ENCODE data around the gene KCNJ5. TPM values are rescaled to one million over a fixed set of nuclear protein-coding genes. Genes with fewer than 3 reads are reported as not detected.

Gene KCNJ5
- total and polyA plus RNA-seq, 2 donors: 0.11 to 0.53 TPM

DNA sequence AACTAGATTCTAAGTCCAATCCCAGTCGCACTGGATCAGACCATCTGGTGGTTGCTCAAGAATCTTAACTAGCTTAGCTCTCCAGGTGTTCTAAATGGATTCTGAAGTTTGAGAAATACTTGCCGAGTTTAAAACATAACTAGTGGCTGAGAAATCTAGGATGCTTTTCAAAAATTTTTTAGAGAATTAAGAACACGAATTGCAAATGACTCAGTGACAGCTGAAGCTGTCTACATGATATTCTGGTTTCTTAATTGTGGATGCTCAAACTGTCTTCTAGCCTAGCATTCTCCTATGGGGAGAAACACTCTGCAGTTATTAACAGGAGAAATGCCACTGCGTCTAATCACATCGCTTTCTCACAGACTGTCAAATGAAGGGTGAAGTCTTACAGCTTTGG lies 71.7 kb downstream of the KCNJ5 start:
- WGBS: 79% methylated on average over 5 of the region's 5 CpGs
- no peaks in the 10 kb centered on the region for H3K36me3 ChIP-seq (ENCODE audit: insufficient read depth)

GRCh38 chr11:128963744-128964325 lies 72.7 kb downstream of the KCNJ5 start:
- H3K4me3 ChIP-seq (ENCODE audit: low read depth, low read length): no peak overlapping the region
- no peaks in the 10 kb centered on the region for H3K4me1 ChIP-seq (ENCODE audit: insufficient read depth)
- 72% methylated on average over 3 of the region's 3 CpGs for WGBS

More for the DNA sequence above, 71.7 kb downstream of the KCNJ5 start:
- Histone ChIP-seq H3K4me3 (ENCODE audit: low read depth, low read length) (no peak overlapping the region), H3K4me1 (ENCODE audit: insufficient read depth) (no peaks in the 10 kb centered on the region), H3K27ac (ENCODE audit: low read depth) (no peak overlapping the region)
- no peak for DNase-seq (ENCODE audit: extremely low spot score)

DNA sequence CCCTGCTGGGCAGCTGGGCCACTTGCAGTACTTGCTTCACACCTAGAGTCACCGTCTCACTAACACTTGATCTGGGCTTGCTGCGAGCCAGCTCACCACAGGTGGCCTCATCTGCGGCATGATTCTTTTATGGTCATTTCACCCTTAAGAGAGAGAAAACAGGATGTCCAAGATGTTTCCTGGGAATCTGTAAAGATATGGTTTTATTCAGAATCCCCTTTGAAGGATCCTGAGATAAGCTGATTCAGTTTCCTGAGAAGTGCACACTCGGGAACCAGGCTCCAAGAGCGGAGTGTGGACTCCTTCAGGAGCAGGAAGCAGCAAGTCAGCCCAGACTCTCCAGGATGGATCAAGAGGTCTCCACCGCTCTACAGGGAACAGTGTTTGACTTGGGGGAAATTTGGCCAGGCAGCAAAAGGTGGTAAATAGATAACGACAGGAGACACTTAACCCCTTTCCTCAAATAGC lies 73.3 kb downstream of the KCNJ5 start:
- H3K4me1 ChIP-seq (ENCODE audit: insufficient read depth): no peaks in the 10 kb centered on the region
- WGBS: 78% methylated on average over 7 of the region's 7 CpGs
- no peak overlapping the region for H3K4me3 ChIP-seq (ENCODE audit: low read depth, low read length)
- H3K27ac ChIP-seq (ENCODE audit: low read depth): no peak overlapping the region
- DNase-seq (ENCODE audit: extremely low spot score): no peak
- H3K36me3 ChIP-seq (ENCODE audit: insufficient read depth): no peaks in the 10 kb centered on the region

More at GRCh38 chr11:128963744-128964325, 72.7 kb downstream of the KCNJ5 start:
- DNase-seq (ENCODE audit: extremely low spot score): no peak
- Histone ChIP-seq H3K36me3 (ENCODE audit: insufficient read depth) (no peaks in the 10 kb centered on the region), H3K27ac (ENCODE audit: low read depth) (no peak overlapping the region)

- DNase-seq (ENCODE audit: extremely low spot score): no peak
- H3K36me3 ChIP-seq (ENCODE audit: insufficient read depth): no peaks in the 10 kb centered on the region
- H3K27ac ChIP-seq (ENCODE audit: low read depth): no peak overlapping the region
- no peak overlapping the region for H3K4me3 ChIP-seq (ENCODE audit: low read depth, low read length)
- WGBS: 45% methylated on average over 4 of the region's 4 CpGs
- no peaks in the 10 kb centered on the region for H3K4me1 ChIP-seq (ENCODE audit: insufficient read depth)
Observed at GRCh38 chr11:128965485-128965884, 74.3 kb downstream of the KCNJ5 start.

GRCh38 chr11:128967578-128967977 lies 76.4 kb downstream of the KCNJ5 start:
- Histone ChIP-seq H3K27ac (ENCODE audit: low read depth) (no peak overlapping the region), H3K4me1 (ENCODE audit: insufficient read depth) (no peaks in the 10 kb centered on the region), H3K4me3 (ENCODE audit: low read depth, low read length) (no peak overlapping the region), H3K36me3 (ENCODE audit: insufficient read depth) (peaks cover 3% of the 10 kb centered on the region)
- DNase-seq (ENCODE audit: extremely low spot score): no peak
- 85% methylated on average over 6 of the region's 6 CpGs for WGBS

DNA sequence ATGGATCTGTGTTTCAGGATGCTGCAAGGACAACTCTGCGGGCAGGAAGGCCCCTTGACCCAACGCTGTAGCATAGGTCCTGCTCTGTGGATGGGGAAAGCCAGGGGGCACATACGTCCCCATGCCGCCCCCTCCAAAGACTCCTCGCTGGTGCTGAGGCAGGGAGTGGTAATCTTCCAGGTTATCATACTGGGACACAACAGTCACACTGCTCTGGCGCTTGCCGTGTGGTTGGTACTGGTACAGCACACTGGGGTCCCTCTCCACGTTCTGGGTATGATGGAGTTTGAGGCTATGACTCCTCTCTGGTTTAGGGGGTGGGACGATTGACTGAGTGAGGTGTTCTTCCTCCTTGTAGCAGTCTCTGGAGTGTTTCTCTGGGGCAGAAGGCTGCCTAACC lies 77.8 kb downstream of the KCNJ5 start:
- H3K4me3 ChIP-seq (ENCODE audit: low read depth, low read length): no peak overlapping the region
- no peaks in the 10 kb centered on the region for H3K4me1 ChIP-seq (ENCODE audit: insufficient read depth)
- H3K36me3 ChIP-seq (ENCODE audit: insufficient read depth): peaks cover 6% of the 10 kb centered on the region
- DNase-seq (ENCODE audit: extremely low spot score): no peak
- H3K27ac ChIP-seq (ENCODE audit: low read depth): no peak overlapping the region
- WGBS: 93% methylated on average over 9 of the region's 9 CpGs

Other genes starting within 250 kb of the KCNJ5 start
- 18.0 TPM for gene FLI1, start 197.3 kb upstream of the KCNJ5 start, total RNA-seq
- 12.4 TPM for gene FLI1, start 197.3 kb upstream of the KCNJ5 start, polyA plus RNA-seq
- not detected for gene KCNJ1, start 24.1 kb upstream of the KCNJ5 start, total RNA-seq
- 0.09 TPM for gene KCNJ1, start 24.1 kb upstream of the KCNJ5 start, polyA plus RNA-seq
- 0.11 TPM for gene TP53AIP1, start 51.5 kb downstream of the KCNJ5 start, total RNA-seq
- not detected for gene TP53AIP1, start 51.5 kb downstream of the KCNJ5 start, polyA plus RNA-seq